ENCODE results near the gene CD151.

CD151 gene

DNA sequence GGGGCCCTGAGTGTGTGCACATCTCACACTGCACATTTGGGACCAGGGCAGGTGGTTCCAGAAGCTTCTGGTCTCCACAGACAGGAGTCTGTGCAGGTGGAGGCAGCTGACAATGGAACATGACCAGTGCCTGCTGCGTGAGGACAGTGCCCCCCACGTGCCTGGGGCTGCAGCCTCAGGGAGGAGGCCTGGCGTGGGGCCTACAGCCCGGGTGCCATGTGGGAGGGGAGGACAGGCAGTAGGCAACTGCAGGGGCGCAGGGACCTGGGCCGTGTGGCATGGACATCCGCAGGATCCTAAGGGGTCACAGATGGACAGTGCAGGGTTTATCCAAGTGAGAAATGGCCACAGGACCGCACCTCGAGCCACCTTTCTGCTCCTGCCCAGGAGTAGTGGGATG is 38.7 kb downstream of the CD151 start:
- DNase-seq (ENCODE audit: low read depth in 2 of 2) = no peak

DNA sequence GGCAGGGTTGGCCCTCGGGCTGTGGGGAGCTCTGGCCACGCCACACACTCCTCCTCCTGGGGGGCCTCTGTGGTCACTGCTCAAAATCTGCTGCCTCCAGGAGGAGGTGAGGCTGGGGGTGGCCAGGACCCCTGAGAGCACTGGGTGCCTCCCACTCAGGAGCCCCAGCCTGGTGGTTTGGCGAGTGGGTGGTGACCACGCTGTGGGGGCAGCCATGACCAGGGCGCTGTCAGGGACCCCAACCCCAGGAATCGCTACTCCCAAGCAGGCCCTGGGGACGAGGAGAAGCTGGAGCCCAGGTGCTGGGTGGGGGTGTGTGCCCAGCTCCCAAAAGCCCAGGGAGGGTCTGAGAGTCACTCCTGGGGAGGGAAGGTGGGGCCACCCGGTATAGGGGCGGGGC is 40.0 kb downstream of the CD151 start:
- DNase-seq (ENCODE audit: low read depth in 2 of 2) = no peak

DNA sequence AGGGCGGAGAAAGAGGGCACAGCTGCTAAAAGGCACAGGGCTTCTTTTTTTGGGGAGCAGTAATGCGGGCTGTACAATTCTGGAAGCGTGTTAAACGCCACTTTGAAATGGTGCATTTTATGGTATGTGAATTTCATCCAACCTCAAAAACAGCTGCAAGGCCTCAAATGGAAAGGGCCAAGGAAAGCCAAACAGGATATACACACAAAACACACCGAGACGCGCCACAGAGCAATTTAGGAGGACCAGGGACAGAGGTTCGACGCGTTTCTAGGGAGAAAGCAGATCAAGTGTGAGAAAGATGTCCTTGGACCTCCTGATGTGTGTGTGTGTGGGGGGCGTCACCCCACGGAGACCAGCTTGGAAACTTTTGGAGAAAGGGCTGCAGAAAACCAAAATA is 41.0 kb downstream of the CD151 start:
- DNase-seq (ENCODE audit: low read depth in 2 of 2) = no peak

DNA sequence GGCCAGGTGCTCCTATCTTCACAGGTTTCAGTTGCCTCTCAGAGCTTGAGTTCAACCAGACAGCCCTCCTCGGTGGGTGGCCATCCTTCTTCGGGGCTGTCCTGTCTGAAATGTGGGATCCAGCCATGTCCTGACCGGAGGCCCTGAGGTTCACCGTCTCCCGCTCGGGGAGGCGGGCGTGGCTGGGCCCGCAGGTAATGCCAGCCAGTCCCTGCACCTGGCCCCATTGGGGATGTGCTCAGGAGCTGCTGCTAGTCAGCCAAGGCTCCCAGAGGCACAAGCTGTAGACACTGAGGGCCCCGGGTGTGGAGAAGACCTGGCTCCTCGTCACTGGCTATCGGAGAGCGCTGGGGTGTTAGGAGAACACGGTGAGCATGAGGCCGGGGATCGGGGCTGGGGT is 42.5 kb downstream of the CD151 start:
- DNase-seq (ENCODE audit: low read depth in 2 of 2) = no peak

DNA sequence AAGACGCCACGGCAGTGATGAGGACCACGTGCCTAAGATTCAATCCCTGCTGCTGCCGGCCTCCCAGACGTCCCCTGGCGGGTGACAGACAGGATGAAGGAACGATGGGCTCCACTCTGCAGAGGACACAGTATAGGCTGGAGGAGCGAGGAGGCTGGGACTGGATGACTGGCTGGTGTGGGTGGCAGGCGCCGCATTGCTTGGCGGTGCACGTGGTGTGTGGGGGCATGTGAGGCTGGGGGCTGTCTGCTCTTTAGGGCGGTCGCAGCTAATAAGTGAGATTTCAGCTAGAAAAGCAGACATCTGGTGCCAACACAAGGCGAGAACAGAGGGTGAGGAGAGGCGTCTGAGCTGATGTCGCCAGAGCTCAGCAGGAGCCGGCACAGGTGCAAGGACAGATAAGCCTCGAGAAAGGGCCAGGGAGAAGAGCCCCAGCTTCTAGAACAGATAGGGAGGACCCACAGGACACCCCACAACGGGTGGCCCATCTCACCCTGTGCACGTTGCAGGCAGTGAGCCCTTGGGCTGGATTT is 43.1 kb downstream of the CD151 start:
- DNase-seq (ENCODE audit: low read depth in 2 of 2) = no peak

DNA sequence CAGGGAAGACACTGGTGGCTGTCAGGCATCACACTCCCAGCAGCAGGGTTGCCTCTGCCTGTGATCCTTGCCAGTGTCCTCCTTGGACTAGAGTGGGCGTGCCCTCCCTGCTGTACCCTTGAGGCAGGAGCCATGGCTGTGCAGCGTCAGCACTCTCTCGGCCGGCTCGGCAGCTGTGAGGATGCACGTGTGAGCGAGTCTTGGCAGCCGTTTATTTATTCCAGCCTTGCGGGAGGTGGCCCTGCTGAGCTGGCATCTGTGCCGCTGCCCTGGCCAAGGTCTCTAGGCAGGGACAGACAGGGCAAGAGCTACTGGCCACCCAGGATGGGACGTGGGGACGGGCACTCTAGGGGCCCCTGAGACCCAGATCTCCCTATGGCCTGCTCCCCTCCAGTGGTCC is 43.8 kb downstream of the CD151 start:
- DNase-seq (ENCODE audit: low read depth in 2 of 2) = no peak

DNA sequence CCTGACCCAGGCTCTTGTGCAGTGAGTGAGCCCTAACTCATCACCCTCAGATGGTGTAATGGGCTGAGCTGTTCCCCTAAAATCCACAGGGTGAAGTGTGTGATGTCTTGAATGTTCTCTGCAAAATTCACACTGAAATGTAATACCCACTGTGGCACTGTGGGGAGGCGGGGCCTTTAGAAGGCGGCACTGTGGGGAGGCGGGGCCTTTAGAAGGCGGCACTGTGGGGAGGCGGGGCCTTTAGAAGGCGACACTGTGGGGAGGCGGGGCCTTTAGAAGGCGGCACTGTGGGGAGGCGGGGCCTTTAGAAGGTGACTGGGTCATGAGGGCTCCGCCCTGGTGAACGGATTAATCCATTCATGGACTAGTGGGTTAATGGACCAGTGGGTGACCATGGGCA is 44.8 kb downstream of the CD151 start:
- no peak for DNase-seq (ENCODE audit: low read depth in 2 of 2)

DNA sequence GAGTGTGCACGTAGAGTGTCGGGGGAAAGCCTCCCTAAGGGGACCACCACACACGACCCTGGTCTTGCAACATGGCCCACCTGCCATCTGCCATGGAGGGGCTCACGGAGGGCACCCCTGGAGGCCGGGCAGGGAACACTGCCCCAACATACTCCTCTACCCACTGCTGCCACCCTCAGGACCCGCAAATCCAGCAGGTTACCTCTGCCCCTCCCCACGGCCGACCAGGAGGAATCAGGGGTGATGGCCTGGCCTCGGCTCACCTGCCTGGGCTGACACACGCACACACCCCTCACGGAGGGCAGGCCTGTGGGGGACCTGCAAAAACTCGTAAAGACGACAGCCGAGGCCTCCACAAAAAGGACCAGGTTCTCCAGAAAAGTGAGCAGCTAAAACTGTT is 47.7 kb downstream of the CD151 start:
- no peak for DNase-seq (ENCODE audit: low read depth in 2 of 2)

DNA sequence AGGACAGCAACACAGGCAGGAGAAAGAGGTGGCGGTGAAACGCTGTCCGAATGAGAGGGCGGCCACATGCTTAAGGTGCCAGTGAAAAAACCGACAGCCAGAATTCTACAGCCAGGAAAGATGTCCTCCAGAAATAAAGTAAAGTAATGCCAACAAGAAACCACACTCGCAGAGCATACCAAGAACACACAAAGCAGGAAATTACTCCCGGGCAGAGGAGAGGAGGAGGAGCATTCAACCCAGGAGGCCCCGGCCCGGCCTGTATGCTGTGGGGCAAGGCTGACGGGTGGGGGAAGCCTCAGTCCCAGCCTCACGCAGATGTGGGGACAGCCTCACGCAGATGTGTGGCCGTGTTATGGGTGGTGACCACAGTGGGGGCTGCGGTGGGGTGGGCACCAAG is 49.8 kb downstream of the CD151 start:
- no peak for DNase-seq (ENCODE audit: low read depth in 2 of 2)

DNA sequence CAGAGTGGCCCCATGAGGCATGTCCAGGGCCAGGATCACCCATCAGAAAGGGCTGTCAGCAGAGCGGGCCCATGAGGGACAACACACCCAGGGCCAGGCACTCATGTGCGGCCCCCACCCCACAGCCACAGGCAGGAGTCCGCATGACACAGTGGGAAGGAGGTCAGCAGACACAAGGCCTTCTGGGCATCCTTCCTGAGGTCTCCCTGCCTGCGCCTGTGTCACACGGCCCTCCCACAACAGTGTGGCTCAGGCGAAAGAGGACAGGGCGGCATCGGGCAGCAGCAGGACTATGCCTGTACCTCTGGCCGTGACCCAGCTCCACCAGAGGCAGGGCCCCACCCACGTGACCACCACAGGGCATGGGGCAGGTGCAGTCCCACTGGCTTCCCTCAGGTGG is 50.8 kb downstream of the CD151 start:
- DNase-seq (ENCODE audit: low read depth in 2 of 2) = no peak

DNA sequence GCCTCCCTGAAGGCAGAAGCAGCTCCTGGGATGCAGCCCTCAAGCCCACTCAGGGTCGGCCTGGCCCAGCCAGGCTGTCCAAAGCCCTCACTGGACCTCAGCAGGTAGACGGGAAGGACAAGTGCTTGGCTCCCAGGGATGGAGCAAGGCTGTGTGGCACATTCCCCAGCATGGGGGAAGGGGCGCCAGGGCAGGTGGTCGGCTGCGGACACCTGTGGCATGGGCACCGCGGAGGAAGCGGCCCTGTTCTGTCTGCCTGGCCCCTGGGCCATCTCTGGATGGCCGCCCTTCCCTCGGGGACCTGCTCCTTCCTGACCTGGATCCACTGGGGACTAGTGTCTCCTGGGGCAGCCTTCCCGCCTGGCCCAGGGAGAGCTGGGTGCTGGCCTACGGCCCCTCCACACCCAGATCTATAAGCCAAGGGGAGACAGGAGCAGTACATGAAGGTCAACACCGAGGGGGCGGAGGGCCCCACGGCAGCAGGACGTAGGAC is 51.9 kb downstream of the CD151 start:
- DNase-seq (ENCODE audit: low read depth in 2 of 2) = no peak

DNA sequence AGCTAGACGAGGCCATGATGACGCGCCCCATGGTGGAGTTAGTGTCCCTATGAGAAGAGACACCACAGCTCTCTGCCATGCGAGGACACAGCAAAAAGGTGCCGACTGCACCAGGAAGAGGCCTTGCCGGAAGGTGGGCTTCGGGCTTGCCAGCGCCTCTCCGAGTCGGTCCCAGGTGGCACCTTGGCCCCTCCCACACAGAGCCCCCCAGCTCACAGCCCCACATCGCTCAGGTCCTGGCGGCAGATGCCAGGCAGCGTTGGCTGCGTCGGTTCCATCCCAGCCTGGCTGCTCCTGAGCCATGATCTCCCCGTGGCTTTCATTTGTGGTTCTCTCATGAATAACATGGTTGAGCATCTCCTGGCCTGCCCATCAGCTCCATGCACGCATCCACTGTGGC is 53.8 kb downstream of the CD151 start:
- no peak for DNase-seq (ENCODE audit: low read depth in 2 of 2)

DNA sequence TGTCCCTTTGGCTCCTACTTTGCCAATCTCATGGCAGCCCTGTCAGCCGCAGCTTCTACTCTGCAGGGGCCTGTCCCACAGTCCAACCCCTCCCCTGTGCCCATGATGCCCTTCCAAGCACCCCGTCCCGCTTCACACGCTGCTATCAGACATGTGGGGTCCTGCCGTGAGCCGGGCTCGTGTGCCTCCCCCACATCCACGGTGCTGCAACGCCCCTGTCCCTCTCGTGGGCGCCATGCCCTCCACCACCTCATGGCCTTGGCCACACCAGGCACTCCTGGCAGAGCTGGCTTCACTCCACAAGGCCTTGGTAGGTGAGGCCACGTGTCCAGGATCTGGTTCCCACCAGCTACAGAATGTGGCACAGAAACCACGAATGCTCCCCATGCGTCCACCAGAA is 54.8 kb downstream of the CD151 start:
- DNase-seq (ENCODE audit: low read depth in 2 of 2) = no peak
